ENCODE measurements around the gene PCED1A. TPM values are rescaled to one million over a fixed set of nuclear protein-coding genes. Genes with fewer than 3 reads are reported as not detected.

Gene PCED1A
- total and polyA plus RNA-seq, 2 donors: 25.1 to 105 TPM

Other genes starting within 250 kb of the PCED1A start
- gene NOP56, start 188.0 kb downstream of the PCED1A start, total RNA-seq: 236 TPM
- gene NOP56, start 188.0 kb downstream of the PCED1A start, polyA plus RNA-seq: 152 TPM
- 121 TPM for gene IDH3B, start 176.4 kb downstream of the PCED1A start, total RNA-seq
- gene IDH3B, start 176.4 kb downstream of the PCED1A start, polyA plus RNA-seq: 68.9 TPM
- 2.9 TPM for gene EBF4, start 147.9 kb downstream of the PCED1A start, total RNA-seq
- gene EBF4, start 147.9 kb downstream of the PCED1A start, polyA plus RNA-seq: 9.9 TPM
- gene CPXM1, start 40.0 kb downstream of the PCED1A start, total RNA-seq: 11.9 TPM
- gene CPXM1, start 40.0 kb downstream of the PCED1A start, polyA plus RNA-seq: 14.1 TPM
- gene C20orf141, start 25.7 kb downstream of the PCED1A start, total RNA-seq: not detected
- 1.3 TPM for gene C20orf141, start 25.7 kb downstream of the PCED1A start, polyA plus RNA-seq
- gene TMEM239, start 24.3 kb downstream of the PCED1A start, total RNA-seq: 0.05 TPM
- under 0.01 TPM for gene TMEM239, start 24.3 kb downstream of the PCED1A start, polyA plus RNA-seq
- gene VPS16, start 90 bp upstream of the PCED1A start, total RNA-seq: 37.0 TPM
- 93.3 TPM for gene VPS16, start 90 bp upstream of the PCED1A start, polyA plus RNA-seq
- gene PTPRA, start 32.8 kb upstream of the PCED1A start, total RNA-seq: 55.0 TPM
- gene PTPRA, start 32.8 kb upstream of the PCED1A start, polyA plus RNA-seq: 35.5 TPM
- gene GNRH2, start 203.0 kb upstream of the PCED1A start, total RNA-seq: 0.14 TPM
- 0.66 TPM for gene GNRH2, start 203.0 kb upstream of the PCED1A start, polyA plus RNA-seq
- gene MRPS26, start 205.4 kb upstream of the PCED1A start, total RNA-seq: 47.5 TPM
- gene MRPS26, start 205.4 kb upstream of the PCED1A start, polyA plus RNA-seq: 40.5 TPM
- gene OXT, start 231.0 kb upstream of the PCED1A start, total RNA-seq: 0.42 TPM
- gene OXT, start 231.0 kb upstream of the PCED1A start, polyA plus RNA-seq: 3.6 TPM
- 0.33 TPM for gene AVP, start 244.1 kb upstream of the PCED1A start, total RNA-seq
- gene AVP, start 244.1 kb upstream of the PCED1A start, polyA plus RNA-seq: 5.2 TPM

Data from thymus (tissue), 2 donors.